ENCODE measurements around the gene FRYL.

GRCh38 chr4:48667148-48667547 lies 112.9 kb downstream of the FRYL start:
- TF ChIP-seq CTCF (conservative IDR thresholded peaks at IDR 0.05) = no peak
- no peak for TF ChIP-seq EZH2 (IDR thresholded peaks at IDR 0.05; ENCODE audit: low read depth)

Data from PC-9 (cell line).